Measurements from ENCODE around the gene NAB1.

The NAB1 gene

DNA sequence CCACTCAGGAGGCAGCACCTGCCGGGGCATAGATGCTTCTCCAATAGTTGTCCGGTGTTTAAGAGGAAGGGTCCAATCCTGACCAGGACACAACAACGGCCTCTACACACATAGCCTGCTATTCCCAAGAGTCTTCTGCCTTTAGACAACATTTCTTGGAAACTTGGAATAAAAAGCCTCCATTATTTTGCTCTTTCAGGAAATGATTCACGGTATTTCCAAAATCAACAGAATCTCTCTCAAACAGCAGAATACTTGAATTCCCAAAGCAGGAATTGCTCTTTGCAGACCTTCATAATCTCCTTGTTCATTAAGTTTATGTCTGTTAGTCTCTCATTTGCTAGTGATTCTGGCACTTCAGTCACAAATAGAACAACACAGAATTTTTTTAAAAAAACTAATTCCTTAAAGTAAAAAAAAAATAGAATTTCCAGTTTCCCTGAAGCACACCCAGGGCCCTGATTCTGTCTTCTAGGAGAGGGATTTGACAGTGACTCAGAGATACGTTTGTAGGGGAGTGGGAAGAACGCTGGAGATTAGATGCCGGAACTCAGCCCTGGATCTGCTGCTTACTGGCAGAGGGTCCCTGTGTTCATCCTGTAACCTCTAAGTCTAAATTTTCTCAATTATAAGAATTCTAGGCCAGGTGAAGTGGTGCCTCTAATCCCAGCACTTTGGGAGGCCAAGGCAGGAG, 74.7 kb downstream of the NAB1 start:
- Histone ChIP-seq H3K27ac (no peak overlapping the region), H3K4me3 (no peak overlapping the region)
- no peak for DNase-seq (ENCODE audit: low spot score)
- TF ChIP-seq, protein P1, sequence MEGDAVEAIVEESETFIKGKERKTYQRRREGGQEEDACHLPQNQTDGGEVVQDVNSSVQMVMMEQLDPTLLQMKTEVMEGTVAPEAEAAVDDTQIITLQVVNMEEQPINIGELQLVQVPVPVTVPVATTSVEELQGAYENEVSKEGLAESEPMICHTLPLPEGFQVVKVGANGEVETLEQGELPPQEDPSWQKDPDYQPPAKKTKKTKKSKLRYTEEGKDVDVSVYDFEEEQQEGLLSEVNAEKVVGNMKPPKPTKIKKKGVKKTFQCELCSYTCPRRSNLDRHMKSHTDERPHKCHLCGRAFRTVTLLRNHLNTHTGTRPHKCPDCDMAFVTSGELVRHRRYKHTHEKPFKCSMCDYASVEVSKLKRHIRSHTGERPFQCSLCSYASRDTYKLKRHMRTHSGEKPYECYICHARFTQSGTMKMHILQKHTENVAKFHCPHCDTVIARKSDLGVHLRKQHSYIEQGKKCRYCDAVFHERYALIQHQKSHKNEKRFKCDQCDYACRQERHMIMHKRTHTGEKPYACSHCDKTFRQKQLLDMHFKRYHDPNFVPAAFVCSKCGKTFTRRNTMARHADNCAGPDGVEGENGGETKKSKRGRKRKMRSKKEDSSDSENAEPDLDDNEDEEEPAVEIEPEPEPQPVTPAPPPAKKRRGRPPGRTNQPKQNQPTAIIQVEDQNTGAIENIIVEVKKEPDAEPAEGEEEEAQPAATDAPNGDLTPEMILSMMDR (IDR thresholded peaks at IDR 0.05), result no peak

DNA sequence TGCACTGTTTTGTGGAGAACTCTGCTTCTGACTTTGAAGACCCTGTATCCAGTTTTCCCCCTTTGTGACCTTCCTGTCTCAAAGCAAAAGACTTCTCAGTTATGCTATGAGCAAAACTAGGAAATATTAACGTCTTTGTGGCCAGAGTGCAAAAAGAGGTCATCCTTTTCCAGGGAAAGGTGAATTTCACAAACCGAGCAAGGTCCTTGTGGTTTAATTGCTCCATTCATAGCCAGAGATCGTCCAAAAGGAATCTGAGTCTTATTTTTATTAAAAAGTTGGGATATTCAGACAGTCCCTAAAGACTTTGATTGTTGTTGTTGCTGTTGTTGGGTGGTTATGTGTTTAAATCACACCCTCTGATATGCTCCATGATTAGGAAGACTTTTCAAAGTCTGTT, 77.4 kb downstream of the NAB1 start:
- no peak for DNase-seq (ENCODE audit: low spot score)
- TF ChIP-seq, protein P1 (IDR thresholded peaks at IDR 0.05), result no peak
- H3K27ac ChIP-seq, result no peak overlapping the region
- no peak overlapping the region for H3K4me3 ChIP-seq

DNA sequence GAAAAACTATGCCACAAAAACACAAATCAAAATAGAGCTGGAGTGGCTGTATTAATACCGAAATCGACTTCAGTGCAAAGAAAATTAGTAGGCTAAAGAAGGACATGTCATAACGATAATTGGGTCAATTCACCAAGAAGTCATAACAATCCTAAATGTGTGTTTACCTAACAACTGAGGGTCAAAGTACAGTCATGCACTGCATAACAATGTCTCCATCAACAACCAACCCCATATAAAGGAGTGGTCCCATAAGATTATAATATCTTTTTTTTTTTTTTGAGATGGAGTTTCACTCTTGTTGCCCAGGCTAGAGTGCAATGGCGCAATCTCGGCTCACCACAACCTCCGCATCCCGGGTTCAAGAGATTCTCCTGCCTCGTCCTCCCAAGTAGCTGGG, 87.5 kb downstream of the NAB1 start:
- TF ChIP-seq, protein P1 (IDR thresholded peaks at IDR 0.05), result no peak
- H3K4me3 ChIP-seq, result no peak overlapping the region
- no peak overlapping the region for H3K27ac ChIP-seq
- DNase-seq (ENCODE audit: low spot score), result no peak

DNA sequence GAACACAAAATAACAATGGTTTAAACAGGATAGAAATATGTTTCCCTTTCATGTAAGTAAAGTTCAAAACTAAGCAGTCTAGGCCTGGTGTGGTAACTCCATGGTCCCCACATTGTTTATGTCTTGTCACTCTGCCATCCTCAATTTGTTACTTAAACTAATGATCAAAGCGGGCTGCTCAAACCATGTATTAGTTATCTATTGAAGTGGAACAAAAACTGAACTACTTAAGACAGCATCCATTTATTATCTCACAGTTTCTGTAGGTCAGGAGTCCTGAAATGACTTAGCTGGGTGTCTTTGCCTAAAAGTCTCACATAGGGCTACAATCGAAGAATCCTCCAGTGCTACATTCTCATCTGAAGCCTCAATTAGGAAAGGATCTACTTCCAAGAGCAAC, 91.6 kb downstream of the NAB1 start:
- TF ChIP-seq, protein P1 (IDR thresholded peaks at IDR 0.05), result no peak
- H3K27ac ChIP-seq, result no peak overlapping the region
- no peak overlapping the region for H3K4me3 ChIP-seq
- no peak for DNase-seq (ENCODE audit: low spot score)

Measured in coronary artery (tissue), 2 donors.